K562 (cell line): Measurements from ENCODE around the gene POLD4. TPM values are rescaled to one million over a fixed set of nuclear protein-coding genes. Genes with fewer than 3 reads are reported as not detected.

Experiments
- CAMTA2 ChIP-seq: fragments of 250-450 bp; sonication (Bioruptor Pico); conservative IDR thresholded peaks from 2 replicates; pipeline ENCODE4 v1.5.1; 2022
- NUFIP1 ChIP-seq: fragments of 450-650 bp; IDR thresholded peaks from 2 replicates; pipeline ENCODE4 v1.6.1; 2018; ENCODE audit not compliant: partially characterized antibody
- POLR2G ChIP-seq: fragments of 200-400 bp; formaldehyde crosslinking; IDR thresholded peaks from 2 replicates; pipeline ENCODE4 v1.6.1; 2017; ENCODE audit warnings: low read depth, mild to moderate bottlenecking, antibody characterized with exemption, low read length, moderate library complexity
- ZFX ChIP-seq: sonication (generic); formaldehyde crosslinking; IDR thresholded peaks from 2 replicates; pipeline ENCODE4 v1.8.0; 2022; ENCODE audit warnings: mild to moderate bottlenecking, missing genetic modification reagents, moderate library complexity
- ZNF212 ChIP-seq: fragments of 450-650 bp; formaldehyde crosslinking; IDR thresholded peaks from 2 replicates; pipeline ENCODE4 v1.4.0; 2020; ENCODE audit warnings: mild to moderate bottlenecking
- ZNF589 ChIP-seq: fragments of 200-800 bp; sonication (Bioruptor generic); IDR thresholded peaks from 2 replicates; pipeline ENCODE4 v1.6.1; 2016; ENCODE audit warnings: low read depth, missing genetic modification characterization, missing compliant biosample characterization
- polyA plus RNA-seq, 8 experiments: library from polyadenylated mRNA; depleted of rRNA in 4 of 8; stranded (reverse) in 5 of 8; unstranded in 3 of 8; fragments of >200 nt; fragmentation: Nextera tagmentation in 2 of 8; fragmentation: Illumina TruSeq in 1 of 8; extraction: Ambion mirVana in 2 of 8; extraction: Trizol in 1 of 8; gene quantifications; 2 replicates each; pipeline versions ENCODE4 v1.2.1 to v1.2.3, GENCODE V29; 2011 to 2014; ENCODE audit warnings: inconsistent platforms in 1 of 8, missing spikeins in 1 of 8
- total RNA-seq, 7 experiments: library from RNA; depleted of rRNA in 6 of 7; stranded (reverse); fragments of >200 nt in 6 of 7; fragmentation: Illumina TruSeq in 2 of 7; extraction: Trizol in 2 of 7; gene quantifications; 2 replicates each; pipeline versions ENCODE4 v1.2.1 to v1.2.3, GENCODE V29; 2011 to 2021; ENCODE audit warnings: low replicate concordance in 1 of 7
- TF ChIP-seq, protein P1 (sequence below): sonication (generic); formaldehyde crosslinking; IDR thresholded peaks from 2 replicates; pipeline ENCODE4 v1.8.0; 2023; ENCODE audit warnings: mild to moderate bottlenecking, missing genetic modification reagents
- TF ChIP-seq, protein P2 (sequence below), 2 experiments: fragments of 450-650 bp; formaldehyde crosslinking in 1 of 2; IDR thresholded peaks; 2 replicates each; pipeline versions ENCODE4 v1.4.0 to v1.6.1; 2014 to 2020; ENCODE audit warnings: mild to moderate bottlenecking in 2 of 2, borderline replicate concordance in 1 of 2, low read depth in 1 of 2
- TF ChIP-seq, protein P3 (sequence below): sonication (generic); formaldehyde crosslinking; IDR thresholded peaks from 2 replicates; pipeline ENCODE4 v1.8.1; 2023; ENCODE audit warnings: mild to moderate bottlenecking, missing genetic modification reagents

POLD4 gene
- total and polyA plus RNA-seq, 9 of the 15 experiments (the other 6 are each of a cell fraction or from before 2014, with no cell fraction given) = 5.8 to 64.5 (median 18.3) TPM

DNA sequence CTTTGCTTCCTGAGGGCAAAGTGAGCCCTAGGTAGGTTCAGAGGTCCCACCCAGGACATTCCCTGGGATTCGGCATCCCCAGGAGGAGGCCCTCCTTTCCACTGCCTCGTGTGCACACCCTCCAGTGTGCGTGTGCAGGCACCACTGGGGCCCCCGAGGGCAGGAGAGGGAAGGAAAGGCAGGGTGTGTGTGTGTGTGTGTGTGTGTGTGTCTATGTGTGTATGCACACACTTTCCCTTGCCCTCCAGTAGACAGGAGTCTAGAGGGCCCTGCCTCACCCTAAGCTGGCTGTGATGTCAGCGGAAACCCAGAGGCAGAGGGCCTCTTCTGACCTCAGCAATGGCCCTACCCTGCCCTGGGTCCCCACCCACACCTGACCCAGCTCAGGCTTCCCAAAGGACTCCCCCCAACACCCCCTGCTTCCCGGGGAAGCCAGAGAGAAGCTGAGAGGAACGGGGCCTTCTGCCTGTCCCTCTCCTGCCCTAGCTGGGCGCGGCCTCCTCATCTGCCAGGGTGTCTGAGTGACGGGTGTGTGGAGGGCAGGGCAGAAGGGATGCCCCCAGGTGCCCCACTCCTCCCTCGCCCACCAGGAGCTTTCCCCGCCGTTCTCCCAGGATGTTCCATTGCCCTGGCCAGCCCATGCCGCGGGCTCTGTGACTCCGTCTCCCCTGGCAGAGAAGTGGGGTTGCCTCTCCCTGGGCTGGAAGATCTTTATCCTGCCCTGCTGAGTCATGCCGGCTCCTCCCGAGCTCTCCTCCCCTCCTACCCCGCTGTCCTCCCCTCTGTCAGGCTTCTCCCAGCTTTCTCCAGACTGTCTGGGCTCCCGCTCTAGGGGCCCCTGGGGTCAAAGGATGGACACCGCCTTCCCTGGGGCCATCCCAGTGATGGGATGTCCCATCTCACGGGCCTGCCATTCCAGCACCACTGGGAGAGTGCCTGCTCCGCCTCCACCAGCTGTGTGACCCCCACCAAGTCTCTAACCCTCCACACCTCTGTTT, 26.0 kb upstream of the POLD4 start (continued):
- TF ChIP-seq, protein P1, sequence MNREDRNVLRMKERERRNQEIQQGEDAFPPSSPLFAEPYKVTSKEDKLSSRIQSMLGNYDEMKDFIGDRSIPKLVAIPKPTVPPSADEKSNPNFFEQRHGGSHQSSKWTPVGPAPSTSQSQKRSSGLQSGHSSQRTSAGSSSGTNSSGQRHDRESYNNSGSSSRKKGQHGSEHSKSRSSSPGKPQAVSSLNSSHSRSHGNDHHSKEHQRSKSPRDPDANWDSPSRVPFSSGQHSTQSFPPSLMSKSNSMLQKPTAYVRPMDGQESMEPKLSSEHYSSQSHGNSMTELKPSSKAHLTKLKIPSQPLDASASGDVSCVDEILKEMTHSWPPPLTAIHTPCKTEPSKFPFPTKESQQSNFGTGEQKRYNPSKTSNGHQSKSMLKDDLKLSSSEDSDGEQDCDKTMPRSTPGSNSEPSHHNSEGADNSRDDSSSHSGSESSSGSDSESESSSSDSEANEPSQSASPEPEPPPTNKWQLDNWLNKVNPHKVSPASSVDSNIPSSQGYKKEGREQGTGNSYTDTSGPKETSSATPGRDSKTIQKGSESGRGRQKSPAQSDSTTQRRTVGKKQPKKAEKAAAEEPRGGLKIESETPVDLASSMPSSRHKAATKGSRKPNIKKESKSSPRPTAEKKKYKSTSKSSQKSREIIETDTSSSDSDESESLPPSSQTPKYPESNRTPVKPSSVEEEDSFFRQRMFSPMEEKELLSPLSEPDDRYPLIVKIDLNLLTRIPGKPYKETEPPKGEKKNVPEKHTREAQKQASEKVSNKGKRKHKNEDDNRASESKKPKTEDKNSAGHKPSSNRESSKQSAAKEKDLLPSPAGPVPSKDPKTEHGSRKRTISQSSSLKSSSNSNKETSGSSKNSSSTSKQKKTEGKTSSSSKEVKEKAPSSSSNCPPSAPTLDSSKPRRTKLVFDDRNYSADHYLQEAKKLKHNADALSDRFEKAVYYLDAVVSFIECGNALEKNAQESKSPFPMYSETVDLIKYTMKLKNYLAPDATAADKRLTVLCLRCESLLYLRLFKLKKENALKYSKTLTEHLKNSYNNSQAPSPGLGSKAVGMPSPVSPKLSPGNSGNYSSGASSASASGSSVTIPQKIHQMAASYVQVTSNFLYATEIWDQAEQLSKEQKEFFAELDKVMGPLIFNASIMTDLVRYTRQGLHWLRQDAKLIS (CRISPR knock-in tag) = no peak
- TF ChIP-seq ZFX (CRISPR knock-in tag) (peak; percentile 49), CAMTA2 (CRISPR knock-in tag) (no peak), POLR2G (peak; percentile 61), ZNF212 (CRISPR knock-in tag) (peak; percentile 53; the same call in 1 of the 2 replicates), ZNF589 (CRISPR knock-in tag) (peak; percentile 66), NUFIP1 (no peak)
- TF ChIP-seq, protein P2, sequence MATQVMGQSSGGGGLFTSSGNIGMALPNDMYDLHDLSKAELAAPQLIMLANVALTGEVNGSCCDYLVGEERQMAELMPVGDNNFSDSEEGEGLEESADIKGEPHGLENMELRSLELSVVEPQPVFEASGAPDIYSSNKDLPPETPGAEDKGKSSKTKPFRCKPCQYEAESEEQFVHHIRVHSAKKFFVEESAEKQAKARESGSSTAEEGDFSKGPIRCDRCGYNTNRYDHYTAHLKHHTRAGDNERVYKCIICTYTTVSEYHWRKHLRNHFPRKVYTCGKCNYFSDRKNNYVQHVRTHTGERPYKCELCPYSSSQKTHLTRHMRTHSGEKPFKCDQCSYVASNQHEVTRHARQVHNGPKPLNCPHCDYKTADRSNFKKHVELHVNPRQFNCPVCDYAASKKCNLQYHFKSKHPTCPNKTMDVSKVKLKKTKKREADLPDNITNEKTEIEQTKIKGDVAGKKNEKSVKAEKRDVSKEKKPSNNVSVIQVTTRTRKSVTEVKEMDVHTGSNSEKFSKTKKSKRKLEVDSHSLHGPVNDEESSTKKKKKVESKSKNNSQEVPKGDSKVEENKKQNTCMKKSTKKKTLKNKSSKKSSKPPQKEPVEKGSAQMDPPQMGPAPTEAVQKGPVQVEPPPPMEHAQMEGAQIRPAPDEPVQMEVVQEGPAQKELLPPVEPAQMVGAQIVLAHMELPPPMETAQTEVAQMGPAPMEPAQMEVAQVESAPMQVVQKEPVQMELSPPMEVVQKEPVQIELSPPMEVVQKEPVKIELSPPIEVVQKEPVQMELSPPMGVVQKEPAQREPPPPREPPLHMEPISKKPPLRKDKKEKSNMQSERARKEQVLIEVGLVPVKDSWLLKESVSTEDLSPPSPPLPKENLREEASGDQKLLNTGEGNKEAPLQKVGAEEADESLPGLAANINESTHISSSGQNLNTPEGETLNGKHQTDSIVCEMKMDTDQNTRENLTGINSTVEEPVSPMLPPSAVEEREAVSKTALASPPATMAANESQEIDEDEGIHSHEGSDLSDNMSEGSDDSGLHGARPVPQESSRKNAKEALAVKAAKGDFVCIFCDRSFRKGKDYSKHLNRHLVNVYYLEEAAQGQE (IDR thresholded peaks at IDR 0.05; ENCODE audit: borderline replicate concordance) = no peak
- TF ChIP-seq, protein P2 (CRISPR knock-in tag; IDR thresholded peaks at IDR 0.05; ENCODE audit: low read depth) = peak; percentile 31; the same call in 1 of the 2 replicates
- TF ChIP-seq, protein P3, sequence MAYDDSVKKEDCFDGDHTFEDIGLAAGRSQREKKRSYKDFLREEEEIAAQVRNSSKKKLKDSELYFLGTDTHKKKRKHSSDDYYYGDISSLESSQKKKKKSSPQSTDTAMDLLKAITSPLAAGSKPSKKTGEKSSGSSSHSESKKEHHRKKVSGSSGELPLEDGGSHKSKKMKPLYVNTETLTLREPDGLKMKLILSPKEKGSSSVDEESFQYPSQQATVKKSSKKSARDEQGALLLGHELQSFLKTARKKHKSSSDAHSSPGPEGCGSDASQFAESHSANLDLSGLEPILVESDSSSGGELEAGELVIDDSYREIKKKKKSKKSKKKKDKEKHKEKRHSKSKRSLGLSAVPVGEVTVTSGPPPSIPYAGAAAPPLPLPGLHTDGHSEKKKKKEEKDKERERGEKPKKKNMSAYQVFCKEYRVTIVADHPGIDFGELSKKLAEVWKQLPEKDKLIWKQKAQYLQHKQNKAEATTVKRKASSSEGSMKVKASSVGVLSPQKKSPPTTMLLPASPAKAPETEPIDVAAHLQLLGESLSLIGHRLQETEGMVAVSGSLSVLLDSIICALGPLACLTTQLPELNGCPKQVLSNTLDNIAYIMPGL (CRISPR knock-in tag) = no peak
